Testis (tissue), 3 donors: ENCODE data around the gene CHCHD6. TPM values are rescaled to one million over a fixed set of nuclear protein-coding genes. Genes with fewer than 3 reads are reported as not detected.

Experiments used
- DNase-seq: peaks from one replicate; pipeline ENCODE4 v3.0.0-alpha.2; 2019
- H3K27ac ChIP-seq, 2 donors: fragments of 200-600 bp; sonication (generic); one replicate each; pipeline ENCODE4 v1.5.1; 2019
- H3K27me3 ChIP-seq: fragments of 200-600 bp; sonication (generic); one replicate; pipeline ENCODE4 v1.5.1; 2019
- H3K36me3 ChIP-seq: fragments of 200-600 bp; sonication (generic); one replicate; pipeline ENCODE4 v1.5.1; 2017; ENCODE audit warnings: low read depth; ENCODE audit errors: missing control alignments
- H3K4me1 ChIP-seq: fragments of 200-600 bp; sonication (generic); one replicate; pipeline ENCODE4 v1.5.1; 2019
- H3K4me3 ChIP-seq, 2 donors: fragments of 200-600 bp; sonication (generic); one replicate each; pipeline ENCODE4 v1.5.1; 2017 to 2019
- H3K9me3 ChIP-seq: fragments of 200-600 bp; sonication (generic); one replicate; pipeline ENCODE4 v1.5.1; 2017
- CTCF ChIP-seq, 3 experiments: fragments of 450-650 bp in 2 of 3; fragments of 200-600 bp in 1 of 3; sonication (generic) in 1 of 3; IDR thresholded peaks; one replicate each; pipeline ENCODE4 v1.5.1; 2016 to 2019; ENCODE audit warnings: antibody characterized with exemption in 3 of 3, mild to moderate bottlenecking in 2 of 3, moderate library complexity in 1 of 3
- POLR2A ChIP-seq: fragments of 450-650 bp; IDR thresholded peaks from one replicate; pipeline ENCODE4 v1.6.1; 2017; ENCODE audit warnings: antibody characterized with exemption, mild to moderate bottlenecking, moderate library complexity
- WGBS, 2 donors: methylation state at CpG; one replicate each; pipeline ENCODE4 v1.1.5; 2018; 5-methylcytosine and 5-hydroxymethylcytosine counted together
- intact Hi-C: fragments of 100-400 bp; cut with DNase I; formaldehyde crosslinking; loops from one replicate; pipeline ENCODE4 v1.15.1; 2023; ENCODE audit warnings: low total_unique reads
- polyA plus RNA-seq: library from polyadenylated mRNA; stranded (reverse); fragments of 350-450 nt; fragmentation: Illumina TruSeq; extraction: RNeasy Lipid Tissue Mini Kit (QIAGEN cat#74804); gene quantifications from one replicate; pipeline ENCODE4 v1.2.3, GENCODE V29; 2014; ENCODE audit warnings: low read depth, low replicate concordance; ENCODE audit not compliant: insufficient read depth
- total RNA-seq, 2 donors: library from RNA; depleted of rRNA; stranded (reverse); fragments of >200 nt; gene quantifications; one replicate each; pipeline ENCODE4 v1.2.3, GENCODE V29; 2016

CHCHD6 gene
- total and polyA plus RNA-seq, 3 donors from 2014 or later = 47.6 to 84.6 (median 49.9) TPM

DNA sequence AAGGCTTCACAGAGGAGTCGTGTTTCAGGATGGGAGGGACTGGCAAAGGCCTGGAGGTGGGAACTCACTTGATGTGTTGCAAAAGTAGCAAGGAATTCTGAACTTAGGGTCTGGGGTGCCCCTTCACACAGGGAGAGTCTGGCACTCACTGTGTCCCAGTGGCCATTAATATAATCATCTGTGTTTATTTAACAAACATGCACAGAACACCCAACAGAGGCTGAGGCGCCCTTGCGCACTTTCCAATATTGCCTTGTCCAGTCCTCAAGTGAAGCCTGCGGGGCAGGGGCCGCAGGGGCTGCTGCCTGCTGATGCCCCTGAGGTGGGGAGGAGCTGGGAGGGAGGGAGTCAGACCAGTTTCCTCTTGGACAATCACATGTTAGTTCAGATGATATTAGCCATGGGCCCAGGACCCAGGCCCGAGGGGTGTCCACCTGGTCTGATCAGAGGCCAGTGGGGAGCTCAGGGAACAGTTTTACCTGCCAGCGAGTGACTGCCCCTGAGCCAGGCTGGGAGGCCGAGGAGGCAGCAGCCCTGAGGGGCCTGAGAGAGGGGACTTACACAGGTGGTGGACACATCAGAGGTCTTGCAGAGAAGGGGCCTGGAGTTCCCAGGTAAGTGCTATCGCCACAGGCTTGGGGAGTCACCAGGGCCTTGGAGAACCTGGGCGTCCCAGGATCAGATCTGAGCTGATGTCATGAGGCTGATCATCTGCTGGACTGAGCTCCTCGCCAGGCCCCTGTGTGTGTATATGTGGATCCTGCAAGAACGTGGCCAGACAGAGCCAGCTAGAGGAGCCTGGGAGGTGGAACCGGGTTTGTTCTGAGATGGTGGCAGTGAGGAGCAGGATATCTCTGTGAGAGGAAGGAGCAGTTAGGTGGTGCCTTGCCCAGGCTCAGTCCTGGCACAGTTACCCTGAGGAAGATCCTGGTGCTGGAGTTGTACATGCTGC, 35.3 kb upstream of the CHCHD6 start:
- no peaks in the 10 kb centered on the region for H3K9me3 ChIP-seq
- WGBS, 2 donors = 90 to 92% methylated on average over 10 to 13 of the region's 13 CpGs
- intact Hi-C loops = no loop called here
- DNase-seq = no peak
- TF ChIP-seq CTCF (IDR thresholded peaks at IDR 0.05) = no peak
- no peak for TF ChIP-seq POLR2A
- H3K27ac ChIP-seq = no peak overlapping the region
- no peaks in the 10 kb centered on the region for H3K4me1 ChIP-seq
- H3K4me3 ChIP-seq = no peak overlapping the region
- no peaks in the 10 kb centered on the region for H3K27me3 ChIP-seq
- no peaks in the 10 kb centered on the region for H3K36me3 ChIP-seq

DNA sequence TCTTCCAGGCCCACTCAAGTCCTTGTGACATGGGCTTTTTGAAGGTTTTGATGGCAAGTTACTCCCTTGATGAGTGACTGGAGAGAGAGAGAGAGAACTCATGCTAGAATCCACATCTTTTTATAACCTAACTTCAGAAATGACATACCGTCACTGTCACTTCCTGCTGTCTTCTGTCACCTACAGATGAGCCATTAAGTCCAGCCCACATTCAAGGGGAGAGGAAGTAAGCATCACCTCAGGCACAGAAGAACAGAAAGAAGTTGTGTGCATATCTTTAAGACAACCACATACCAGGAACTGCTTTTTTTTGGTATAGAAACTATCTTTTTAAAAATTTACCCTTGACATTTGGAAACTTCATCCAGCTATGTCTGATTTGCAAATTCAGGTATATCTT, 32.5 kb upstream of the CHCHD6 start:
- intact Hi-C loops = loop anchor here (10.0 kb wide), 3 partner anchors 313 to 873 kb away; partner anchors contain the start of gene PLXNA1

GRCh38 chr3:126672340-126672739, 31.7 kb upstream of the CHCHD6 start:
- Histone ChIP-seq H3K4me3 (no peak overlapping the region), H3K36me3 (no peaks in the 10 kb centered on the region), H3K27ac (no peak overlapping the region), H3K4me1 (no peaks in the 10 kb centered on the region), H3K27me3 (no peaks in the 10 kb centered on the region), H3K9me3 (no peaks in the 10 kb centered on the region)
- 81 to 84% methylated on average over 7 of the region's 7 CpGs for WGBS, 2 donors
- TF ChIP-seq POLR2A = no peak
- TF ChIP-seq CTCF (IDR thresholded peaks at IDR 0.05) = no peak
- no peak for DNase-seq
- intact Hi-C loops = loop anchor here (10.0 kb wide), 3 partner anchors 312 to 872 kb away; partner anchors contain the start of gene PLXNA1

More for the DNA sequence above, 32.5 kb upstream of the CHCHD6 start:
- Histone ChIP-seq H3K36me3 (no peaks in the 10 kb centered on the region), H3K4me3 (no peak overlapping the region), H3K9me3 (no peaks in the 10 kb centered on the region), H3K27me3 (no peaks in the 10 kb centered on the region), H3K27ac (no peak overlapping the region), H3K4me1 (no peaks in the 10 kb centered on the region)
- DNase-seq = no peak
- TF ChIP-seq CTCF (IDR thresholded peaks at IDR 0.05) = no peak
- TF ChIP-seq POLR2A = no peak
- WGBS, 2 donors = 83 to 86% methylated on average over 1 of the region's 1 CpG

- no peaks in the 10 kb centered on the region for H3K27me3 ChIP-seq
- DNase-seq = no peak
- WGBS, 2 donors = 97% methylated on average over 6 of the region's 6 CpGs; no CpG with 5 or more reads in 1 of the 2 donors
- no peaks in the 10 kb centered on the region for H3K36me3 ChIP-seq
- H3K27ac ChIP-seq = no peak overlapping the region
- no peak overlapping the region for H3K4me3 ChIP-seq
- no peak for TF ChIP-seq CTCF (IDR thresholded peaks at IDR 0.05)
- no peak for TF ChIP-seq POLR2A
- intact Hi-C loops = loop anchor here (10.0 kb wide), 3 partner anchors 312 to 872 kb away; partner anchors contain the start of gene PLXNA1
- no peaks in the 10 kb centered on the region for H3K4me1 ChIP-seq
- no peaks in the 10 kb centered on the region for H3K9me3 ChIP-seq
Measured at GRCh38 chr3:126672741-126673140, 31.3 kb upstream of the CHCHD6 start.
